HUES6 (cell line): ENCODE data around the gene KLHL29.
"Not testable (repeated sequence)": the region's sequence is repeated elsewhere in the genome, so short reads cannot be mapped to it uniquely, and the experiment has no call there.

ENCODE experiments used
- H3K27ac ChIP-seq: 2 replicates; pipeline ENCODE4 v1.7.0; 2013; ENCODE audit warnings: low read depth, mild to moderate bottlenecking, low read length, inconsistent platforms
- H3K27me3 ChIP-seq: 2 replicates; pipeline ENCODE4 v1.6.1; 2013; ENCODE audit warnings: low read length; ENCODE audit not compliant: control insufficient read depth, insufficient read depth
- H3K36me3 ChIP-seq: 2 replicates; pipeline ENCODE4 v1.6.1; 2013; ENCODE audit warnings: low read length; ENCODE audit not compliant: control insufficient read depth, insufficient read depth
- H3K4me1 ChIP-seq: 2 replicates; pipeline ENCODE4 v1.6.1; 2013; ENCODE audit warnings: low read length; ENCODE audit not compliant: control insufficient read depth, insufficient read depth
- H3K4me3 ChIP-seq: 2 replicates; pipeline ENCODE4 v1.5.1; 2013; ENCODE audit warnings: low read depth, low read length
- H3K9ac ChIP-seq: one replicate; pipeline ENCODE4 v1.6.1; 2013; ENCODE audit warnings: mild to moderate bottlenecking, low read length
- H3K9me3 ChIP-seq: 2 replicates; pipeline ENCODE4 v1.6.1; 2013; ENCODE audit warnings: low read depth, low read length; ENCODE audit not compliant: control insufficient read depth, insufficient read depth

The KLHL29 gene

DNA sequence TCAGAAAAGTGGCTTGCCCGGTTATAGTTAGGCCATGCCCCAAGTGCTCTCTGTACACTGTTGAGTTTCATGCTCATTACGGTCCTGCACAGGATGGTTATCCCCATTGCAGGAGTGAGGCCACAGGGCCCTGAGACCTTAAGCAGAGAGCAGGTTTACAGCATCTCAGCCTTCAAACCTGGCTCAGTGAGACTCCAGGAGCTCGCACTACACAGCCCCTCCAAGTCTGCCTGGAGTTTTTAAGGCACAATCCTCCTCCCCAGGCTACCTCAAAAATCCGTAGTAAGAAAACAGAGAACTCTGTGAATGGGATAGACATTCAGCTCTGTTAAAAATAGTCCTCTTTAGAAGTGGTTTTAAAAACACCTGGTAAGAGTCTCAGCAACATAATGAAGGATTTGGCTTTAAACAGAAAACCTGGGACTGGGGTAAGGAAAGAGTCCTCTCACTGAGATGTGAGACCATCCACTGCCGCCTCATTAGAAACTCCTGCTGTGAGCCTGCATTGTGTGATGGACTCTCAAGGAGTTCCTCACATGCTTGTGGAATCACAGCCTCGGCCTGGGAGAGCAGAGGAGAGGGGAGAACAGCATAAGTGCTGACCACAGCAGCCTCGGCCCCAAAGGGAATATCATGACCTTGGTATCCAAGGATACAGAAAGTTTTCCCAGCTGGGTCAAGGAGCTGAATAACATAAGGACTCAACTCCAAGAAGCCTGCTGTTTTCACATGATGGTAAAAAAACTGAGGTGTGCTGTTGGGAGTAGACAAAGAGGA is 327.2 kb downstream of the KLHL29 start:
- H3K9me3 ChIP-seq: no peaks in the 10 kb centered on the region
- no peak overlapping the region for H3K4me3 ChIP-seq
- H3K4me1 ChIP-seq: peaks cover 13% of the 10 kb centered on the region
- H3K9ac ChIP-seq: no peak overlapping the region
- no peaks in the 10 kb centered on the region for H3K27me3 ChIP-seq
- H3K27ac ChIP-seq: no peak overlapping the region
- no peaks in the 10 kb centered on the region for H3K36me3 ChIP-seq

DNA sequence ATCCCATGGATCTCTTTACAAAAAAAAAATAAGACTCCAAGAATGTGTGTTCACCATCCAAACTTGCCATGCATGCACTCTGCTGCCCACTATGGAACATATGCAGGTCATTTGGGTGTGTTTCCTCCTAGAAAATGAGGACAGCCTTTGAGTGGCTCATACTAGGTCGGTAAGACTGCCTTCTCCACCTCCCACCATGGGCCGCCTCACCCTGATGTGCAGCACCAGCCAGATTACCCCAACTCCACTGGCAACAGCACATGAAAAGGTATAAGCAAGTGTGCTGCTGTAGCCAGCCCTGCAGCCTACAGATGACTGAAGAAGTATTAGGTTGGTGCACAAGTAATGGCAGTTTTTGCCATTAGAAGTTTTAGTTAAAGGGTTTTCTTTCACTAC is 327.8 kb downstream of the KLHL29 start:
- peaks cover 13% of the 10 kb centered on the region for H3K4me1 ChIP-seq
- no peaks in the 10 kb centered on the region for H3K36me3 ChIP-seq
- no peak overlapping the region for H3K9ac ChIP-seq
- H3K9me3 ChIP-seq: no peaks in the 10 kb centered on the region
- no peak overlapping the region for H3K27ac ChIP-seq
- no peak overlapping the region for H3K4me3 ChIP-seq
- H3K27me3 ChIP-seq: no peaks in the 10 kb centered on the region

DNA sequence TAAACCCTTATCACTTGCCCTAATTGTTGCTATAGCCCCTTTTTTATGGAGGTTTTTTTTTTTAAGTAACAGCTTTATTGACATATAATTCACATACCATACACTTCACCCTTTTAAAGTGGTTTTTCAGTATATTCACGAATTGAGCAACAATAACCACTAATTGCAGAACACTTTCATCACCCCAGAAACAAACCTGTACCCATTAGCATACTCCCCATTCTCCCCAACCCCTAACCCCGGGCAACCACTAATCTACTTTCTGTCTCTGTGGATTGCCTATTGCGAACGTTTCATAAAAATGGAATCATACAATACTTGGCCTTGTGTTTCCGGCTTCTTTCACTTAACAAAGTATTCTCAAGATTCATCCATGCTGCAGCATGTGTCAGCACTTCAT is 328.4 kb downstream of the KLHL29 start:
- no peak overlapping the region for H3K27ac ChIP-seq
- H3K4me3 ChIP-seq: no peak overlapping the region
- peaks cover 13% of the 10 kb centered on the region for H3K4me1 ChIP-seq
- H3K9me3 ChIP-seq: no peaks in the 10 kb centered on the region
- no peak overlapping the region for H3K9ac ChIP-seq
- H3K36me3 ChIP-seq: no peaks in the 10 kb centered on the region
- no peaks in the 10 kb centered on the region for H3K27me3 ChIP-seq

DNA sequence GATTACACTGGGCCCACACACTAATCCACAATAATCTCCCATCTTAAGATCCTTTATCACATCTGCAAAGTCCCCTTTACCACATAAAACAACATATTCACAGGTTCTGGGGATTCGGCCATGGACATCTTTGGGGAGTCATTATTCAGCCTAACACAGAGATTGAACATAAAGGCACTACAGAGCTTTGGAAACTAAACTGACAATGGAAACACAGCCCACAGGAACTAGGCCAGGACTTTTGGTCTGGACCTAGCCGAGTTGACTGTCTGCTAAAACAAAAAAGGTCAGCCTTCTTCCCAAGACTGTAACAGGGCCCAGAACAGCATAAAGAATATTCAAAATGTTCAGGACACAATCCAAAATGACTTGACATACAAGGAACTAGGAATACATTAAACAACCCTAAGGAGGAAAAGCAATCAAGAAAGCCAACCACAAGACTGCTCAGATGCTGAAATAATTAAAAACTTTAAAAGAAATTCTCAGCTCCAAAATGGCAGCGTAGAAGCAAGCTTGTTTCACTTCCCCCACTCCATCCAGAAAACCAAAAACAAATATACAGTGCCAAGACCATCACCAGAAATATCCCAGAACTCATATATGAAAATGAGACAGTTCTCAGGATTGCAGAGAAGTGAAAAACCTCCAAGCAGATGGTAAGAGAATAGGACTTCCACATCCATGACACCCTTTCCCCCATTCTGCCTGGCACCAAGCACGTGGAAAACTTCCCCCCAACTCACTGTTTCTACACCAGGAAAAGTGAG is 334.1 kb downstream of the KLHL29 start:
- H3K4me3 ChIP-seq: no peak overlapping the region
- peaks cover 6% of the 10 kb centered on the region for H3K9me3 ChIP-seq
- no peaks in the 10 kb centered on the region for H3K36me3 ChIP-seq
- H3K4me1 ChIP-seq: no peaks in the 10 kb centered on the region; the same call in 1 of the 2 replicates
- no peak overlapping the region for H3K9ac ChIP-seq
- H3K27me3 ChIP-seq: no peaks in the 10 kb centered on the region
- no peak overlapping the region for H3K27ac ChIP-seq

DNA sequence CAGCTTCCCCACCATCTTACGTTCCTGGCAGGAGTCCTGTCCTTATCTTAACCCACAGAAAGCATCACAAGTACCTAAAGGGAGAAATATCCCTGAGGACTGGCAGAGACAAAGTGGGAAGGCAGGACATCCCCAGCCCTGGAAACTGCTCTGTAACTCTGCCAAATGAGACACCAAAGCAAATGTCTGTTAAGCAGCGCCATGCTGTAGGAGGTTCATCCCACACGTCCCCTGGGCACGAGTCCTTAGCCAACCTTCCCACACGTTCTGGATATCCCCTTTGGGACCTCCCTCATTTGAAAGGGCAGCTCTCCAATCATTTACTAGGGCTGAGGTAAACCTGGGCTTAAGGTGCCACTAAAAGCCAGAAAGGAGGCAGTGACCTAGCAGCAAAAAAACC is 334.7 kb downstream of the KLHL29 start:
- no peaks in the 10 kb centered on the region; the same call in 1 of the 2 replicates for H3K4me1 ChIP-seq
- H3K9ac ChIP-seq: no peak overlapping the region
- H3K27ac ChIP-seq: no peak overlapping the region
- H3K9me3 ChIP-seq: peaks cover 6% of the 10 kb centered on the region
- H3K36me3 ChIP-seq: no peaks in the 10 kb centered on the region
- no peaks in the 10 kb centered on the region for H3K27me3 ChIP-seq
- no peak overlapping the region for H3K4me3 ChIP-seq

DNA sequence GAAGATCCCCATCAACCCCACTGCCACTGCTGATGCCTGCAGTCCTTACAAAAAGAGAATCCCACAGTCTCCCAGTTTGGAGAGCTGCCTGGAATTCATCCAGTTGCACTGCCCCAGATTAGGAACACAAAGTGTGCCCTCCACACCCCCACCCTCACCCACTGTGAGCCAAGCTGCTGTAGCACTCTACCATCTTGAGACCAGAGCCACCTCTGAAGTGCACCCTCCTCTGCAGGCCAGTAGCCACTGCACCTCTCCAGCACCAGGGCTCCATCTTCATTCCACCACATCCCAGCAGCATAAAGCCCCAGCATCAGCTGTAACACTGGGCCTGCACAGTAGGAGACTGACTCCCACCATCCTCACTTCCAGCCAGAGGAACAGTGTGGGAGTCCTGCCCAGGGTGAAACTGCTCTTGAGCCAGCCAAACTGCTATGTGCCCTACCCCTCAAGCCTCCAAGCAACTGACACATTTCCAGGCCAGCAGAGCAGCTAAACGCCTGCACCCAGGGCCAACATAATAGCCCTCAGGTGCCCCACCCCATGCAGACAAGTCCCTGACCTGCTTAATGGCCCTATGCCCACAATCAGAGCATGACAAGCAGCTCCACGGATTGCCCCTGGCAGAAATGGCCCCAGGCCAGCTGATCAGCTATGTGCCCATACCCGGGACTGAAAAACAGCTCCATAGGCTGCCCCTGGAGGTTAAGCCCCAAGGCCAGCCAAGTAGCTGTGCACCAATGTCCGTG is 335.9 kb downstream of the KLHL29 start:
- no peak overlapping the region for H3K27ac ChIP-seq
- H3K9ac ChIP-seq: no peak overlapping the region
- no peaks in the 10 kb centered on the region; the same call in 1 of the 2 replicates for H3K4me1 ChIP-seq
- no peaks in the 10 kb centered on the region for H3K27me3 ChIP-seq
- H3K4me3 ChIP-seq: no peak overlapping the region
- H3K36me3 ChIP-seq: no peaks in the 10 kb centered on the region
- H3K9me3 ChIP-seq: peaks cover 6% of the 10 kb centered on the region

DNA sequence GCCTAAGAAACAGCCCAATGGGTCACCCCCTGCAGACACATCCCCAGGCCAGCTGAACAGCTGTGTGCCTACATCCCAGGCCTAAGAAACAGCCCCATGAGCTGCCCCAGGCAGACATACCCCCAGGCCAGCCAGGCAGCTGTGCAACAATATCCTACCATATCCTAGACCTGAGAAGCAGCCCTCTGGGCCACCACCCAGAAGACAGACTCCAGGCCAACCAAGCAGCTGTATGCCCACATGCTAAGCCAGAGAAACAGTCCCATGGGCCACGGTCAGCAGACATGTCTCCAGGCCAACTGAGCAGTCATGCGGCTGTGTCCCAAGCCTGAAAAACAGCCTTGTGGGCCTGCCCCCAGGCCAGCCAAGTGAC is 336.5 kb downstream of the KLHL29 start:
- Histone ChIP-seq H3K36me3 (no peaks in the 10 kb centered on the region), H3K9ac (no peak overlapping the region), H3K27ac (no peak overlapping the region), H3K9me3 (peaks cover 6% of the 10 kb centered on the region), H3K4me3 (no peak overlapping the region), H3K27me3 (no peaks in the 10 kb centered on the region), H3K4me1 (no peaks in the 10 kb centered on the region; the same call in 1 of the 2 replicates)

DNA sequence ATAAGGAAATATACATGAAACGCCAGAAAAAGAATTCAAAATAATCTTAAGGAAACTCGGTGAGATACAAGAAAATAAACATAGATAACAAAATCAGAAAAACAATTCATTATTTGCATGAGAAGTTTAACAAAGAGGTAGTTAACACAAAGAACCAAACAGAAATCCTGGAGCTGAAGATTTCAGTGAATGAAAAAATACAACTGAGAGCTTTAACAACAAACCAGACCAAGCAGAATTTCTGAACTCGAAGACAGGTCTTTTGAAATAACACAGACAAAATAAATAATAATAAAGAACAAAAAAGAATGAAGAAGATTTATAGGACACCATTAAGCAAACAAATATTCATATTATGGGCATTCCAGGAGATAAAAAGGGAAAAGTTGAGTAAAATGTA is 337.3 kb downstream of the KLHL29 start:
- Histone ChIP-seq H3K4me3 (no peak overlapping the region), H3K27ac (no peak overlapping the region), H3K36me3 (no peaks in the 10 kb centered on the region), H3K4me1 (no peaks in the 10 kb centered on the region; the same call in 1 of the 2 replicates), H3K9me3 (peaks cover 6% of the 10 kb centered on the region), H3K27me3 (no peaks in the 10 kb centered on the region), H3K9ac (no peak overlapping the region)

DNA sequence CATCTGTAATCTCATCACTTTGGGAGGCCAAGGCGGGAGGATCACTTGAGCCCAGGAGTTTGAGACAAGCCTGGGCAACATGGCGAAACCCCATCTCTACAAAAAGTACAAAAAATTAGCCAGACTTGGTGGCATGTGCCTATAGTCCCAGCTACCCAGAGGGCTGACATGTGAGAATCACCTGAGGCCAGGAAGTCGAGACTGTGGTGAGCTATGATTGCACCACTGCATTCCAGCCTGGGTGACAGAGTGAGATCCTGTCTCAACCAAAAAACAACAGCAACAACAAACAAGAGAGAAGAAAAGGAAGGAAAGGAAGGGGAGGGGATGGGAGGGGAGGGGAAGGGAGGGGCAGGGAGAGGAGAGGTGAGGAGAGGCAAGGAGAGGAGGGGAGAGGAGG is 338.1 kb downstream of the KLHL29 start:
- not testable (repeated sequence) for H3K9me3 ChIP-seq, H3K27ac ChIP-seq, H3K27me3 ChIP-seq, H3K4me1 ChIP-seq, H3K36me3 ChIP-seq, H3K9ac ChIP-seq, H3K4me3 ChIP-seq

DNA sequence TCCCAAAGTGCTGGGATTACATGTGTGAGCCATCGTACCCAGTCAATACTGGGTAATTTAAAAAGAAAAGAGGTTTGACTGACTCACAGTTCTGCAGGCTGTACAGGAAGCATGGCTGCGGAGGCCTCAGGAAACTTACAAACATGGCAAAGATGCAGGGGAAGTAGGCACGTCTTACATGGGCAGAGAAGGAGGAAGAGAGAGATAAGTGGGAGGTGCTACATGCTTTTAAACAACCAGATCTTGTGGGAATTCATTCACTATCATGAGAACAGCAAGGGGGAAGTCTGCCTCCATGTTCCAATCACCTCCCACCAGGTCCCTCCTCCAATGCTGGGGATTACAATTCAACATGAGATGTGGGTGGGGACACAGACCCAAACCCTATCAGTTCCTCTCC is 349.4 kb downstream of the KLHL29 start:
- Histone ChIP-seq H3K27me3 (no peaks in the 10 kb centered on the region), H3K4me3 (no peak overlapping the region), H3K4me1 (no peaks in the 10 kb centered on the region), H3K27ac (no peak overlapping the region), H3K9ac (no peak overlapping the region), H3K36me3 (peaks cover 3% of the 10 kb centered on the region; the same call in 1 of the 2 replicates), H3K9me3 (peaks cover 18% of the 10 kb centered on the region; the same call in 1 of the 2 replicates)

DNA sequence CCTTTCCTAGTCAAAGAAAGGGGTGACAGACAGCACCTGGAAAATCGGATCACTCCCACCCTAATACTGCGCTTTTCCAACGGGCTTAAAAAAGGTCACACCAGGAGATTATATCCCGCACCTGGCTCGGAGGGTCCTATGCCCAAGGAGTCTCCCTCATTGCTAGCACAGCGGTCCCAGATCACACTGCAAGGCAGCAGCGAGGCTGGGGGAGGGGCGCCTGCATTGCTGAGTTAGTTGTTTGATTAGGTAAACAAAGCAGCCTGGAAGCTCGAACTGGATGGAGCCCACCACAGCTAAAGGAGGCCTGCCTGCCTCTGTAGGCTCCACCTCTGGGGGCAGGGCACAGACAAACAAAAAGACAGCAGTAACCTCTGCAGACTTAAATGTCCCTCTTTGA is 351.8 kb downstream of the KLHL29 start:
- H3K9me3 ChIP-seq: peaks cover 18% of the 10 kb centered on the region; the same call in 1 of the 2 replicates
- not testable (repeated sequence) for H3K36me3 ChIP-seq, H3K4me1 ChIP-seq, H3K4me3 ChIP-seq, H3K27ac ChIP-seq, H3K9ac ChIP-seq, H3K27me3 ChIP-seq
